PC-3 (cell line): ENCODE results near the gene BACE2. TPM values are rescaled to one million over a fixed set of nuclear protein-coding genes. Genes with fewer than 3 reads are reported as not detected.

Experiments
- ATAC-seq: fragments of 200-7000 bp; cut with Tn5 transposase; 2 replicates; pipeline ENCODE4 v1.9.1; 2020; ENCODE audit warnings: mild to moderate bottlenecking, moderate library complexity
- BruUV-seq: library from RNA; stranded (reverse); fragments of 400-500 nt; replicated peaks from 2 replicates; lab custom pipeline; 2021; lab: Mats Ljungman, UMichigan
- CTCF ChIA-PET: fragments of 300-600 bp; sonication (Branson Sonifier 250); formaldehyde crosslinking; loops from one replicate; lab custom pipeline; 2022; ENCODE audit warnings: antibody characterized with exemption; lab: Charles Lee
- POLR2A ChIA-PET: fragments of 300-600 bp; sonication (Branson Sonifier 250); formaldehyde crosslinking; loops from one replicate; lab custom pipeline; 2022; ENCODE audit warnings: antibody characterized with exemption; ENCODE audit not compliant: unreplicated experiment; lab: Charles Lee
- DNase-seq: peaks from one replicate; pipeline ENCODE4 v3.0.0-alpha.2; 2015
- H2AFZ ChIP-seq: fragments of 300-600 bp; sonication (generic); 2 replicates; pipeline ENCODE4 v1.6.0; 2016; ENCODE audit warnings: antibody characterized with exemption, low read length
- H3F3A ChIP-seq: fragments of 300-600 bp; sonication (generic); one replicate; pipeline ENCODE4 v1.6.0; 2017; ENCODE audit warnings: antibody characterized with exemption, low read length, control low read depth, mild to moderate bottlenecking; ENCODE audit not compliant: unreplicated experiment
- H3K27ac ChIP-seq: fragments of 300-600 bp; sonication (generic); 2 replicates; pipeline ENCODE4 v1.5.1; 2016; ENCODE audit warnings: mild to moderate bottlenecking, low read length
- H3K27me3 ChIP-seq: fragments of 300-600 bp; sonication (generic); 2 replicates; pipeline ENCODE4 v1.6.1; 2016; ENCODE audit warnings: low read length, mixed read lengths
- H3K36me3 ChIP-seq: fragments of 300-600 bp; sonication (generic); 2 replicates; pipeline ENCODE4 v1.6.1; 2016; ENCODE audit warnings: low read depth, mixed run types, low read length, mixed read lengths
- H3K4me1 ChIP-seq: fragments of 300-600 bp; sonication (generic); 2 replicates; pipeline ENCODE4 v1.5.1; 2016; ENCODE audit warnings: low read length; ENCODE audit not compliant: insufficient read depth
- H3K4me2 ChIP-seq: fragments of 300-600 bp; sonication (generic); 2 replicates; pipeline ENCODE4 v1.6.0; 2016; ENCODE audit warnings: low read length
- H3K4me3 ChIP-seq: fragments of 300-600 bp; sonication (generic); 2 replicates; pipeline ENCODE4 v1.5.1; 2016; ENCODE audit warnings: mild to moderate bottlenecking, low read length, mixed read lengths
- H3K79me2 ChIP-seq: fragments of 300-600 bp; sonication (generic); 2 replicates; pipeline ENCODE4 v1.6.1; 2017; ENCODE audit warnings: low read length, mixed read lengths
- H3K9ac ChIP-seq: fragments of 300-600 bp; sonication (generic); 2 replicates; pipeline ENCODE4 v1.6.0; 2016; ENCODE audit warnings: mild to moderate bottlenecking, low read length
- H3K9me2 ChIP-seq: fragments of 300-600 bp; sonication (generic); replicated peaks from 2 replicates; pipeline ENCODE4 v1.6.1; 2016; ENCODE audit warnings: mixed run types, low read length, mixed read lengths
- H3K9me3 ChIP-seq: fragments of 300-600 bp; sonication (generic); 2 replicates; pipeline ENCODE4 v1.6.1; 2016; ENCODE audit warnings: low read length, mixed read lengths
- H4K20me1 ChIP-seq: fragments of 300-600 bp; sonication (generic); 2 replicates; pipeline ENCODE4 v1.6.1; 2016; ENCODE audit warnings: low read length, mixed read lengths
- EZH2 ChIP-seq: fragments of 300-600 bp; sonication (generic); IDR thresholded peaks from one replicate; pipeline ENCODE4 v1.6.1; 2017; ENCODE audit warnings: antibody characterized with exemption, mild to moderate bottlenecking, low read length; ENCODE audit not compliant: unreplicated experiment
- EZH2phosphoT487 ChIP-seq: fragments of 300-600 bp; sonication (generic); IDR thresholded peaks from 2 replicates; pipeline ENCODE4 v1.6.1; 2018; ENCODE audit warnings: mild to moderate bottlenecking, antibody characterized with exemption, low read length, borderline replicate concordance
- intact Hi-C: fragments of 100-400 bp; cut with micrococcal nuclease; formaldehyde crosslinking; loops from 2 replicates; pipeline ENCODE4 v1.9.0; 2023
- total RNA-seq: library from RNA; depleted of rRNA; stranded (reverse); fragments of >200 nt; gene quantifications from 2 replicates; pipeline ENCODE4 v1.2.3, GENCODE V29; 2014
- TF ChIP-seq, protein P1 (sequence below): fragments of 300-600 bp; sonication (generic); conservative IDR thresholded peaks from 2 replicates; pipeline ENCODE4 v1.5.1; 2017; ENCODE audit warnings: antibody characterized with exemption, low read depth, mild to moderate bottlenecking, low read length

Gene BACE2
- total RNA-seq, 1 experiment from 2014 or later: 89.2 TPM

DNA sequence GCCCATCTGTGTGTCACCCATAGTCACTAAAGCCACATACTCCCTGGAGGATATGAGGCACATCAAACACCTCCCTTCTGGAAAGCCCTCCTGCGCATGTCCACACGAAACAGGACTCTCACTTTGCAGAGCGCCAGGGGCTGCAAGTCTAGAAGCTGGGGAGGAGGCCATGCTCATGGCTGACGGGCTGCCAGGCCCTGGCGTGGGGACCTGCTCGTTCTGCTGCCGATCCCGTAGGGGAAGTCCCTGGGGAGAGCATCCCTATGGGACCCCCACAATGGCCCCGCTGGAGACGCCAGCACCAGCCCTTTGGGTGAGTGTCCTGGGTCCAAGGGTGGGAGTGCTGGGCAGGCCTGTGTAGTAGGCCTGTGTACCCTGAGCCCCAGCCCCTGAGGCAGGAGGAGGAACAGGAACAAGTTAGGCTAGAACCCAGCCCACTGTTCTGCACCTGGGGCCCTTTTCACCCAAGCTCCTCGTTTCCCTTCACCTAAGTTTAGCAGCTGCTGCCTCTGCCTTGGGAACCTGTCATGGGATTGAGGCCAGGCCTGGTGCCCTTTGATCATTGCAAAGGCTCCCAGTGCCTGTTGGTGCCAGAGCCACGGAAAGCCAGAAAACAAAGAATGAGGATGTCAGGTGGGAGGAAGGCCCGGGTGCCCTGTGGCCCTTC, 158.6 kb downstream of the BACE2 start:
- Histone ChIP-seq H3K9me3 (no peaks in the 10 kb centered on the region), H3K4me3 (no peak overlapping the region), H3K9me2 (no peaks in the 10 kb centered on the region), H3K4me2 (no peak overlapping the region), H3K27me3 (0 out of 2 replicates have a peak, but pooled peaks cover 10% of the 10 kb centered on the region), H3K4me1 (no peaks in the 10 kb centered on the region), H2AFZ (no peak overlapping the region), H3K36me3 (no peaks in the 10 kb centered on the region), H3K27ac (no peak overlapping the region), H3K79me2 (no peaks in the 10 kb centered on the region), H3K9ac (no peak overlapping the region), H4K20me1 (no peaks in the 10 kb centered on the region), H3F3A (no peaks in the 10 kb centered on the region)
- ChIA-PET CTCF (no interaction called here), POLR2A (no interaction called here)
- TF ChIP-seq EZH2 (no peak), EZH2phosphoT487 (no peak)
- TF ChIP-seq, protein P1, sequence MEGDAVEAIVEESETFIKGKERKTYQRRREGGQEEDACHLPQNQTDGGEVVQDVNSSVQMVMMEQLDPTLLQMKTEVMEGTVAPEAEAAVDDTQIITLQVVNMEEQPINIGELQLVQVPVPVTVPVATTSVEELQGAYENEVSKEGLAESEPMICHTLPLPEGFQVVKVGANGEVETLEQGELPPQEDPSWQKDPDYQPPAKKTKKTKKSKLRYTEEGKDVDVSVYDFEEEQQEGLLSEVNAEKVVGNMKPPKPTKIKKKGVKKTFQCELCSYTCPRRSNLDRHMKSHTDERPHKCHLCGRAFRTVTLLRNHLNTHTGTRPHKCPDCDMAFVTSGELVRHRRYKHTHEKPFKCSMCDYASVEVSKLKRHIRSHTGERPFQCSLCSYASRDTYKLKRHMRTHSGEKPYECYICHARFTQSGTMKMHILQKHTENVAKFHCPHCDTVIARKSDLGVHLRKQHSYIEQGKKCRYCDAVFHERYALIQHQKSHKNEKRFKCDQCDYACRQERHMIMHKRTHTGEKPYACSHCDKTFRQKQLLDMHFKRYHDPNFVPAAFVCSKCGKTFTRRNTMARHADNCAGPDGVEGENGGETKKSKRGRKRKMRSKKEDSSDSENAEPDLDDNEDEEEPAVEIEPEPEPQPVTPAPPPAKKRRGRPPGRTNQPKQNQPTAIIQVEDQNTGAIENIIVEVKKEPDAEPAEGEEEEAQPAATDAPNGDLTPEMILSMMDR: no peak
- intact Hi-C loops: no loop called here
- ATAC-seq: no peak
- DNase-seq: no peak
- no TSS peak for BruUV-seq

DNA sequence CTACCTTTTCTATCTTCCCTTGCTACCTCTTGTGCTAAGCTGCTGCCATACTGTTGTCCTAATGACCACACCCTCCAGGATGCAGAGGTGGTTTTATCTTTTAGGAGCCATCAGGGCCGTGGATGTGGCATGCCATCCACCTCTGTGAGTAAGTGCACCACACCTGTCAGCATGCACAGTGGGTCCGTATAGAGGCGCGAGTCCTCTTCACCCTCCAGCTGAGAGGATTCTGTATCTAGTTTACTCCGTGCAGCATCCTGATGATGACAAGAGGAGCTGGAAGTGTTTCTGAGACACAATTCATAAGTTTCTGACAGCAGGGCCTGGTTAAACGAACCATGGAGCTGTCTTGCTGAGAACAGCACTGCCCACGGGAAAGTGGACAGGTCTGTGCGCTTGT, 159.8 kb downstream of the BACE2 start:
- no peaks in the 10 kb centered on the region for H3K79me2 ChIP-seq
- BruUV-seq: no TSS peak
- H3K36me3 ChIP-seq: no peaks in the 10 kb centered on the region
- intact Hi-C loops: no loop called here
- H3K4me1 ChIP-seq: no peaks in the 10 kb centered on the region
- ChIA-PET POLR2A (no interaction called here), CTCF (no interaction called here)
- ATAC-seq: no peak
- no peaks in the 10 kb centered on the region for H3F3A ChIP-seq
- H3K27me3 ChIP-seq: 0 out of 2 replicates have a peak, but pooled peaks cover 10% of the 10 kb centered on the region
- no peak overlapping the region for H3K27ac ChIP-seq
- no peaks in the 10 kb centered on the region for H3K9me3 ChIP-seq
- no peak for DNase-seq
- H3K4me3 ChIP-seq: no peak overlapping the region
- H3K4me2 ChIP-seq: no peak overlapping the region
- TF ChIP-seq, protein P1: no peak
- TF ChIP-seq EZH2 (no peak), EZH2phosphoT487 (no peak)
- H3K9me2 ChIP-seq: no peaks in the 10 kb centered on the region
- H4K20me1 ChIP-seq: no peaks in the 10 kb centered on the region
- H2AFZ ChIP-seq: no peak overlapping the region
- H3K9ac ChIP-seq: no peak overlapping the region
